HCT116 (cell line): ENCODE data around the gene PCDH9. TPM values are rescaled to one million over a fixed set of nuclear protein-coding genes. Genes with fewer than 3 reads are reported as not detected.

Source experiments
- ATAC-seq: fragments of 200-7000 bp; cut with Tn5 transposase; 2 replicates; pipeline ENCODE4 v1.9.1; 2020; ENCODE audit warnings: mild to moderate bottlenecking, moderate library complexity
- BruUV-seq: library from RNA; stranded (reverse); fragments of 400-500 nt; replicated peaks from 2 replicates; lab custom pipeline; 2021; lab: Mats Ljungman, UMichigan
- CTCF ChIA-PET: fragments of 300-600 bp; sonication (Branson Sonifier 250); formaldehyde crosslinking; loops from one replicate; lab custom pipeline; 2021; ENCODE audit warnings: antibody characterized with exemption; lab: Charles Lee
- POLR2A ChIA-PET: fragments of 300-600, 350-600 bp; sonication (Branson Sonifier 250); formaldehyde crosslinking; loops from one replicate; lab custom pipeline; 2021; ENCODE audit warnings: antibody characterized with exemption; lab: Charles Lee
- RAD21 ChIA-PET, 2 experiments: fragments of 300-600 bp; sonication (Branson Sonifier 250); formaldehyde crosslinking; loops; one replicate each; lab custom pipeline; 2023; ENCODE audit warnings: low total read pairs in 2 of 2; ENCODE audit not compliant: uncharacterized antibody in 2 of 2, unreplicated experiment in 2 of 2, low non-redundant PET in 1 of 2; lab: Charles Lee
- DNase-seq: peaks from one replicate; pipeline ENCODE4 v3.0.0-alpha.2; 2010; ENCODE audit warnings: low read depth, low spot score
- H2AFZ ChIP-seq: fragments of 200-600 bp; shearing (Covaris generic), sonication (generic); 2 replicates; pipeline ENCODE4 v1.6.1; 2017; ENCODE audit warnings: low read depth, mixed run types, mixed read lengths, antibody characterized with exemption, low read length; ENCODE audit not compliant: poor library complexity, severe bottlenecking
- H3K27ac ChIP-seq: 2 replicates; pipeline ENCODE4 v1.5.1; 2012; ENCODE audit warnings: low read depth, low read length
- H3K27me3 ChIP-seq: fragments of 200-600 bp; sonication (generic); 2 replicates; pipeline ENCODE4 v1.6.1; 2016; ENCODE audit warnings: mixed run types, low read length, mixed read lengths; ENCODE audit not compliant: insufficient read depth
- H3K36me3 ChIP-seq, 2 experiments: fragments of 200-500 bp in 1 of 2; fragments of 200-600 bp in 1 of 2; sonication (Bioruptor generic) in 1 of 2; sonication (generic) in 1 of 2; 2 replicates each; pipeline versions ENCODE4 v1.5.1 to v1.6.1; 2014 to 2016; ENCODE audit warnings: low read length in 2 of 2, inconsistent platforms in 1 of 2, mixed read lengths in 1 of 2, mixed run types in 1 of 2; ENCODE audit not compliant: insufficient read depth in 2 of 2, control insufficient read depth in 1 of 2
- H3K4me1 ChIP-seq, 2 experiments: fragments of 200-600 bp in 1 of 2; sonication (generic) in 1 of 2; 2 replicates each; pipeline versions ENCODE4 v1.5.1 to v1.6.1; 2012 to 2017; ENCODE audit warnings: low read length in 2 of 2, inconsistent platforms in 1 of 2, mild to moderate bottlenecking in 1 of 2, mixed read lengths in 1 of 2, mixed run types in 1 of 2, moderate library complexity in 1 of 2; ENCODE audit not compliant: insufficient read depth in 2 of 2, control insufficient read depth in 1 of 2
- H3K4me2 ChIP-seq: fragments of 200-600 bp; sonication (generic); 2 replicates; pipeline ENCODE4 v1.6.1; 2017; ENCODE audit warnings: mixed run types, low read length, mixed read lengths
- H3K4me3 ChIP-seq, 2 experiments: fragments of 200-600 bp in 1 of 2; sonication (generic) in 1 of 2; replicated peaks in 1 of 2; 2 replicates each; pipeline ENCODE4 v1.5.1; 2011 to 2016; ENCODE audit warnings: low read length in 2 of 2, control low read depth in 1 of 2, low read depth in 1 of 2, mild to moderate bottlenecking in 1 of 2, mixed read lengths in 1 of 2, mixed run types in 1 of 2
- H3K79me2 ChIP-seq: fragments of 200-600 bp; sonication (generic); 2 replicates; pipeline ENCODE4 v1.6.1; 2017; ENCODE audit warnings: mild to moderate bottlenecking, mixed run types, low read length, moderate library complexity, mixed read lengths; ENCODE audit not compliant: insufficient read depth
- H3K9ac ChIP-seq: fragments of 200-600 bp; sonication (generic); 2 replicates; pipeline ENCODE4 v1.6.1; 2016; ENCODE audit warnings: low read length, mixed read lengths
- H3K9me2 ChIP-seq: fragments of 200-600 bp; sonication (generic), shearing (Covaris generic); 2 replicates; pipeline ENCODE4 v1.6.1; 2017; ENCODE audit warnings: mixed run types, mild to moderate bottlenecking, moderate library complexity; ENCODE audit not compliant: insufficient read depth
- H3K9me3 ChIP-seq, 2 experiments: fragments of 200-500 bp in 1 of 2; fragments of 200-600 bp in 1 of 2; sonication (Bioruptor generic) in 1 of 2; sonication (generic) in 1 of 2; 2 replicates each; pipeline ENCODE4 v1.6.1; 2014 to 2017; ENCODE audit warnings: low read length in 2 of 2, mixed read lengths in 2 of 2, inconsistent platforms in 1 of 2, low read depth in 1 of 2, mild to moderate bottlenecking in 1 of 2, mixed run types in 1 of 2, moderate library complexity in 1 of 2; ENCODE audit not compliant: control insufficient read depth in 1 of 2, insufficient read depth in 1 of 2
- H4K20me1 ChIP-seq: fragments of 200-600 bp; sonication (generic), shearing (Covaris generic); 2 replicates; pipeline ENCODE4 v1.6.1; 2017; ENCODE audit warnings: mixed run types, mild to moderate bottlenecking, moderate library complexity; ENCODE audit not compliant: insufficient read depth
- ATF3 ChIP-seq: IDR thresholded peaks from 2 replicates; pipeline ENCODE4 v1.6.1; 2012
- CEBPB ChIP-seq: IDR thresholded peaks from 2 replicates; pipeline ENCODE4 v1.6.1; 2012; ENCODE audit warnings: low read depth
- EGR1 ChIP-seq: IDR thresholded peaks from 2 replicates; pipeline ENCODE4 v1.6.1; 2012; ENCODE audit warnings: low read depth
- ELF1 ChIP-seq: IDR thresholded peaks from 2 replicates; pipeline ENCODE4 v1.6.1; 2012; ENCODE audit warnings: low read depth, borderline replicate concordance
- EZH2 ChIP-seq: fragments of 200-600 bp; sonication (generic); IDR thresholded peaks from 2 replicates; pipeline ENCODE4 v1.6.1; 2017; ENCODE audit warnings: antibody characterized with exemption, mixed run types
- FOSL1 ChIP-seq: IDR thresholded peaks from 2 replicates; pipeline ENCODE4 v1.6.1; 2012; ENCODE audit warnings: low read depth
- MAX ChIP-seq: IDR thresholded peaks from 2 replicates; pipeline ENCODE4 v1.6.1; 2012
- POLR2AphosphoS5 ChIP-seq: IDR thresholded peaks from 2 replicates; pipeline ENCODE4 v1.6.1; 2011; ENCODE audit warnings: mild to moderate bottlenecking, low read depth, low read length, moderate library complexity
- REST ChIP-seq: IDR thresholded peaks from 2 replicates; pipeline ENCODE4 v1.6.1; 2012; ENCODE audit warnings: low read depth
- SP1 ChIP-seq: IDR thresholded peaks from 2 replicates; pipeline ENCODE4 v1.6.1; 2012; ENCODE audit warnings: low read depth
- TCF7L2 ChIP-seq: IDR thresholded peaks from 2 replicates; pipeline ENCODE4 v1.7.0; 2011; ENCODE audit warnings: borderline replicate concordance, inconsistent platforms; ENCODE audit not compliant: insufficient read depth, insufficient read length; ENCODE audit errors: extremely low read depth
- ZBTB33 ChIP-seq: IDR thresholded peaks from 2 replicates; pipeline ENCODE4 v1.6.1; 2011; ENCODE audit warnings: mild to moderate bottlenecking, low read length, moderate library complexity; ENCODE audit not compliant: insufficient replicate concordance; ENCODE audit errors: extremely low read depth
- intact Hi-C: fragments of 100-400 bp; cut with micrococcal nuclease; formaldehyde crosslinking; loops from 2 replicates; pipeline ENCODE4 v1.10.0; 2022
- total RNA-seq: library from RNA; stranded (reverse); gene quantifications from one replicate; pipeline ENCODE4 v1.2.1, GENCODE V29; 2021; ENCODE audit not compliant: unreplicated experiment

Gene PCDH9
- total RNA-seq, 1 experiment from 2014 or later = 0.02 TPM

- no peak overlapping the region for H3K4me3 ChIP-seq
- H3K79me2 ChIP-seq = no peaks in the 10 kb centered on the region
- DNase-seq (no peak), ATAC-seq (no peak)
- intact Hi-C loops = no loop called here
- no peaks in the 10 kb centered on the region for H3K9me2 ChIP-seq
- TF ChIP-seq REST = no peak
- no peak for TF ChIP-seq MAX
- no peak for TF ChIP-seq FOSL1
- no peak for TF ChIP-seq ATF3
- no peak for TF ChIP-seq CEBPB
- TF ChIP-seq TCF7L2 = no peak
- TF ChIP-seq ZBTB33 = no peak
- TF ChIP-seq ELF1 = no peak
- no peak for TF ChIP-seq EZH2
- no peak for TF ChIP-seq EGR1
- TF ChIP-seq POLR2AphosphoS5 = no peak
- no peak for TF ChIP-seq SP1
- POLR2A ChIA-PET = no interaction called here
- BruUV-seq = no TSS peak
- no peak overlapping the region for H3K27ac ChIP-seq
- no peaks in the 10 kb centered on the region for H3K4me1 ChIP-seq
- no peak overlapping the region for H3K4me2 ChIP-seq
- H3K9me3 ChIP-seq = no peaks in the 10 kb centered on the region
- no peak overlapping the region for H3K9ac ChIP-seq
- CTCF ChIA-PET = no interaction called here
- RAD21 ChIA-PET = no interaction called here
- H3K36me3 ChIP-seq = no peaks in the 10 kb centered on the region
- H2AFZ ChIP-seq = no peak overlapping the region
- H3K27me3 ChIP-seq = no peaks in the 10 kb centered on the region
- no peaks in the 10 kb centered on the region for H4K20me1 ChIP-seq
Observed at GRCh38 chr13:67087527-67087926, 142.6 kb downstream of the PCDH9 start.
